C4-2B (cell line): ENCODE measurements around the gene GUCA2B.

Experiments
- CTCF ChIP-seq: fragments of 450-650 bp; conservative IDR thresholded peaks from 2 replicates; pipeline ENCODE4 v1.5.1; 2017; ENCODE audit warnings: mild to moderate bottlenecking
- ZFX ChIP-seq: fragments of 450-650 bp; IDR thresholded peaks from 2 replicates; pipeline ENCODE4 v1.6.1; 2017

GRCh38 chr1:42201986-42202385, 48.8 kb downstream of the GUCA2B start:
- TF ChIP-seq CTCF (no peak), ZFX (no peak)
